HL-60/S4 treated with phorbol 12-myristate 13-acetate at 8.2 ng/mL for 4 days and 3 days (cell line): Measurements from ENCODE around the gene HCST.

Experiments used
- in situ Hi-C: fragments of 300-500 bp; cut with MboI; formaldehyde crosslinking; loops from 2 replicates; pipeline ENCODE4 v1.15.0; 2022; ENCODE audit warnings: low sequenced_read_pairs

HCST gene

GRCh38 chr19:35935911-35936737 is 33.8 kb downstream of the HCST start, which contains the start of gene LRFN3:
TSS of gene LRFN3 (plus strand) at chr19:35936374. CDS start at chr19:35939426, 3,052 bp downstream.
- in situ Hi-C loops, result loop anchor here (10.0 kb wide), 1 partner anchor 61 kb away; no protein-coding TSS in a partner anchor

DNA sequence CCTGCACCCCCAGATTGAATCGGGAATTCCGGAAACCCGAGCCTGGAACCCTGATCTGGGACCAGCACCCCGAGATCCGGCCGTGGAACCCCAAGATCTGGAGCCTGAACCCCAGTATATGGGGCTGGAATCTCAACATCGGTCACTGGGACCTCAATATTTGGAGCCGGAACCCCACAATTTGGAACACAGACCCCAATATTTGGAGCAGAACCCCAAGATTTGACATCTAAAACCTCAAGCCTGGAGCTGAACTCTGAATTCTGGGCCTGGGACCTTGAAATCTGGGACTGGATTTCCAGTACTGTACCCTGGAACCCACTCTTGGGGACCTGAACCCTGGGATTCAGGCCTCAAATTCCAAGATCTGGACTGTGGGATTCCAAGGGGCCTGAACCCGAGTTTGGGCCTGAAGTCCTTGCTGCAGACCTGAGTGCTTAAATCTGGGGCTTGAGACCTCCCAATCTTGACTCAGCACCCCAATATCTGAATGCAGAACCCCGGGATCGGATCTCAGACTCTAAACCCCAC is 34.5 kb downstream of the HCST start:
- in situ Hi-C loops, result loop anchor here (10.0 kb wide), 1 partner anchor 62 kb away; no protein-coding TSS in a partner anchor

- in situ Hi-C loops, result loop anchor here (10.0 kb wide), 1 partner anchor 63 kb away; no protein-coding TSS in a partner anchor
Observed at GRCh38 chr19:35937345-35938281, 35.3 kb downstream of the HCST start.

DNA sequence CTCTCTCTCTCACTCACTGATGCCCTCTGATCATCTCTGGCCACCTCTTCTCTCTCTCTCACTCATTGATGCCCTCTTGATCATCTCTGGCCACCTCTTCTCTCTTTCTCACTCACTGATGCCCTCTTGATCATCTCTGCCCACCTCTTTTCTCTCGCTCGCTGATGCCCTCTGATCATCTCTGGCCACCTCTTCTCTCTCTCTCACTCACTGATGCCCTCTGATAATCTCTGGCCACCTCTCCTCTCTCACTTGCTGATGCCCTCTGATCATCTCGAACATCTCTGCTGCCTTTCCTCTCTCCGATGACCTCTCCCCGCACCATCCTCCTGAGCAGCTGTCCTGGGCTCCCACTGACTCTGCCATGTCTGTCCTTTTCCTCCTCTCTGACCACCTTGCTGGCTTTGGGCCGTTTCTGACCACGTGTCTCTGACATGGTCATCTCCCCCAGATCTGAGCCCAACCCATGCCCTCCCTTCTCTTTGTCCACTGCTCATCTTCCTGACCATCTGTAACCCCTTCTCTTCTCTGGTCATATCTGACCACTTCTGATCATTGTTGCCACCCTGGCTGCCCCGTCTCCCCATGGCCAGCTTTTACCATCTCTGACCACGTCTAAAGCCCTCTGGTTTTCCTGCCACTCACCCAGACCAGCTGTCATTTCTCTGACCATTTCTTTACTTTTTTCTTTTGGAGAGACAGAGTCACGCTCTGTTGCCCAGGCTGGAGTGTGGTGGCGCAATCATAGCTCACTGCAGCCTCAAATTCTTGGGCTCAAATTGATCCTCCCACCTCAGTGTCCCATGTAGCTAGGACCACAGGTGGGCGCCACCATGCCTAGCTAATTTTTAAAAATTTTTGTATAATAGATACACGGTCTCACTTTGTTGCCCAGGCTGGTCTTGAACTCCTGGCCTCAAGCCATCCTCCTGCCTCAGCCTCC is 36.2 kb downstream of the HCST start:
- in situ Hi-C loops, result loop anchor here (10.0 kb wide), 1 partner anchor 64 kb away; no protein-coding TSS in a partner anchor

DNA sequence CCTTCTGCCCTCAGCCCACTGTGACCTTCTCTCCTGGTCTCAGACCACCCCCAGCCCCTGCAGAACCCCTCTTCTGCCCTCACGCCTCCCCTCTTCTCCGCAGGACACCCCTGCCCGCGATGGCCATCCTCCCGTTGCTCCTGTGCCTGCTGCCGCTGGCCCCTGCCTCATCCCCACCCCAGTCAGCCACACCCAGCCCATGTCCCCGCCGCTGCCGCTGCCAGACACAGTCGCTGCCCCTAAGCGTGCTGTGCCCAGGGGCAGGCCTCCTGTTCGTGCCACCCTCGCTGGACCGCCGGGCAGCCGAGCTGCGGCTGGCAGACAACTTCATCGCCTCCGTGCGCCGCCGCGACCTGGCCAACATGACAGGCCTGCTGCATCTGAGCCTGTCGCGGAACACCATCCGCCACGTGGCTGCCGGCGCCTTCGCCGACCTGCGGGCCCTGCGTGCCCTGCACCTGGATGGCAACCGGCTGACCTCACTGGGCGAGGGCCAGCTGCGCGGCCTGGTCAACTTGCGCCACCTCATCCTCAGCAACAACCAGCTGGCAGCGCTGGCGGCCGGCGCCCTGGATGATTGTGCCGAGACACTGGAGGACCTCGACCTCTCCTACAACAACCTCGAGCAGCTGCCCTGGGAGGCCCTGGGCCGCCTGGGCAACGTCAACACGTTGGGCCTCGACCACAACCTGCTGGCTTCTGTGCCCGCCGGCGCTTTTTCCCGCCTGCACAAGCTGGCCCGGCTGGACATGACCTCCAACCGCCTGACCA is 37.2 kb downstream of the HCST start:
- in situ Hi-C loops, result loop anchor here (10.0 kb wide), 1 partner anchor 65 kb away; no protein-coding TSS in a partner anchor

DNA sequence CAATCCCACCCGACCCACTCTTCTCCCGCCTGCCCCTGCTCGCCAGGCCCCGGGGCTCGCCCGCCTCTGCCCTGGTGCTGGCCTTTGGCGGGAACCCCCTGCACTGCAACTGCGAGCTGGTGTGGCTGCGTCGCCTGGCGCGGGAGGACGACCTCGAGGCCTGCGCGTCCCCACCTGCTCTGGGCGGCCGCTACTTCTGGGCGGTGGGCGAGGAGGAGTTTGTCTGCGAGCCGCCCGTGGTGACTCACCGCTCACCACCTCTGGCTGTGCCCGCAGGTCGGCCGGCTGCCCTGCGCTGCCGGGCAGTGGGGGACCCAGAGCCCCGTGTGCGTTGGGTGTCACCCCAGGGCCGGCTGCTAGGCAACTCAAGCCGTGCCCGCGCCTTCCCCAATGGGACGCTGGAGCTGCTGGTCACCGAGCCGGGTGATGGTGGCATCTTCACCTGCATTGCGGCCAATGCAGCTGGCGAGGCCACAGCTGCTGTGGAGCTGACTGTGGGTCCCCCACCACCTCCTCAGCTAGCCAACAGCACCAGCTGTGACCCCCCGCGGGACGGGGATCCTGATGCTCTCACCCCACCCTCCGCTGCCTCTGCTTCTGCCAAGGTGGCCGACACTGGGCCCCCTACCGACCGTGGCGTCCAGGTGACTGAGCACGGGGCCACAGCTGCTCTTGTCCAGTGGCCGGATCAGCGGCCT is 37.9 kb downstream of the HCST start:
- in situ Hi-C loops, result no loop called here

GRCh38 chr19:35940839-35941238 is 38.5 kb downstream of the HCST start:
- in situ Hi-C loops, result no loop called here

- in situ Hi-C loops, result no loop called here
Observed at GRCh38 chr19:35942235-35942634, 39.9 kb downstream of the HCST start.

DNA sequence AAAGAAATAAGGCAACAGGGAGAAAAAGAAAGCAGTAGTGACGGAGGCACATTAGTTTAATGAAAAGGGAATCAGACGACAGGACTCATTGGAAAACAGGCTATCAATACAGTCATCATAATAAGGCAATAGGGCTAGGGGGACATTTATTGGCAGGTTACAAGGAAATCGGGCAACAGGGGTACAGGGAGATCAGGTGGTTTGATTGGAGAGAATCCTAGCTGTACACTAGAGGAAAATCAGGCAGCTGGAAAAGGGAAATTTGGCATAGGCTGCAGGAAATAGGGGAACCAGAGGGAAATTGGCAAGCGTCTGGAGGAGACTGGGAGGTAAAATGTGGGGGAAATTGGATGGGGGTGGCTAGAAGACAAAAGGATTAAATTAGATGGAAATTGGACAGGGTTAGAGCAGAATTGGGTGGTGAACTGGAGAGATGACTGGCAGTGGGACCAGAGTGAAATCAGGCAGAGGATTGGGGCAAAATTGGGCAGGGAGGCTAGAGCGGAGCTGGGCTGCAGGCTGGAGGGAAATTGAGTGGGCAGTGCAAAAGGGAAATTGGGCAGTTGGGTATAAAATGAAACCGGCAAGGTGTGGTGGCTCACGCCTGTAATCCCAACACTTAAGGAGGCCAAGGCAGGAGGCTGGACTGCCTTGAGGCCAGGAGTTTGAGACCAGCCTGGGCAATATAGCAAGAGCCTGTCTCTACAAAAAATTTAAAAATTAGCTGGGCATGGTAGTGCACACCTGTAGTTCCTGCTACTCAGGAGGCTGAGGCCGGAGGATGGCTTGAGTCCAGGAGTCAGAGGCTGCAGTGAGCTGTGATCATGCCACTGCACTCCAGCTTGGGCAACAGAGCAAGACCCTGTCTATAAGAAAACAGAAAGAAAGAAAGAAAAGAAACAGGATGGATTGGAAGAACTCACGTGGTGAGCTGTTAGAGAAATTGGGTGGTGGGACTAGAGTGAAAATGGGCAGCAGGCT is 41.3 kb downstream of the HCST start:
- in situ Hi-C loops, result no loop called here

DNA sequence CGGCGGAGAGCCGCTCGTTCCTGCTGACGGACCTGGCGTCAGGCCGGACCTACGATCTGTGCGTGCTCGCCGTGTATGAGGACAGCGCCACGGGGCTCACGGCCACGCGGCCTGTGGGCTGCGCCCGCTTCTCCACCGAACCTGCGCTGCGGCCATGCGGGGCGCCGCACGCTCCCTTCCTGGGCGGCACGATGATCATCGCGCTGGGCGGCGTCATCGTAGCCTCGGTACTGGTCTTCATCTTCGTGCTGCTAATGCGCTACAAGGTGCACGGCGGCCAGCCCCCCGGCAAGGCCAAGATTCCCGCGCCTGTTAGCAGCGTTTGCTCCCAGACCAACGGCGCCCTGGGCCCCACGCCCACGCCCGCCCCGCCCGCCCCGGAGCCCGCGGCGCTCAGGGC is 42.2 kb downstream of the HCST start:
- in situ Hi-C loops, result no loop called here

DNA sequence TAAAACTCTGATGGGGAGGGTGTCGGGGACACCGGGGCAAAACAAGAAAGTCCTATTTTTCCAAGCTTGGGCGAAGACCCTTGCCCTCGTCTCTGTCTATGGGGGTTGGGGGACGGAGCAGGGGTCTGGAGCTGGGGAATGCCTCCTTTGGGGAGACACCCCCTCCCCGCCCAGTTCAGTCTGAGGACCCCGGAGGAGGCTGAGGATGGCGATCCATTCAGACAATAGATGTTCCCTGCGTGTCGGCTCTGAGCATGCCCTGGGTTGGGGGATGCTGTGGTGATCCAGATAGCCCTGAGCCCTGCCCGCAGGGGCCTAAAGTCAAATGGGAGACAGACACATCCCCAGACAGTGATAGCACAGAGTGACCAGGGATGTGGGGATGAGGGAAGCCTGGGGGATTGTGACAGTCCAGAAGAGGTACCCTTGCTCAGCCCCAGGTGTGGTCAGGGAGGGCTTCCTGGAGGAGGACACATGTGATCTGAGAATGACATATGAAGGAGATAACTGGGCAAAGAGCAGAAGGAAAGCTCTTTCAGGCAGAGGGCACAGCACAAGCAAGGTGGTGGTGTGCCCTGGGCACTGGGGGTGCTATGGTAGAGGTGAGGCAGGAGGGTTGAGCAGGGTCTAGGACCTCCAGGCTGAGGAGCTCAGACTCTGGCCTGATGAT is 42.9 kb downstream of the HCST start:
- in situ Hi-C loops, result no loop called here

DNA sequence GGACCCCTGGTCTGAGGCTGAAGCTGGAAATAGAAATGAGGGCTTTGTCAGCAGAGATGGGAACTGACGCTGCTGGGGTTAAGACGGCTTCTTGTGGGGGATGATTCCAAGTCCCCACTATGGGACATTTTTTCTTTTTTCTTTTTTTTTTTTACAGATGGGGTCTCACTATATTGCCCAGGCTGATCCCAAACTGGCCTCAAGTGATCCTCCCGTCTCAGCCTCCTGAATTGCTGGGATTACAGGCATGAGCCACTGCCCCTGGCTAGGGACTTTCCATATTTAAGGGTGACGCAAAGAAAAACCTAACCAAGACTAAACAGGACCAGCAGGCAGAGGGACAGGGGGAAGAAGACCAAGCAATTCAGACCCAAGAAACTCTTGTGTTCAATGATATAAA is 43.9 kb downstream of the HCST start:
- in situ Hi-C loops, result no loop called here

DNA sequence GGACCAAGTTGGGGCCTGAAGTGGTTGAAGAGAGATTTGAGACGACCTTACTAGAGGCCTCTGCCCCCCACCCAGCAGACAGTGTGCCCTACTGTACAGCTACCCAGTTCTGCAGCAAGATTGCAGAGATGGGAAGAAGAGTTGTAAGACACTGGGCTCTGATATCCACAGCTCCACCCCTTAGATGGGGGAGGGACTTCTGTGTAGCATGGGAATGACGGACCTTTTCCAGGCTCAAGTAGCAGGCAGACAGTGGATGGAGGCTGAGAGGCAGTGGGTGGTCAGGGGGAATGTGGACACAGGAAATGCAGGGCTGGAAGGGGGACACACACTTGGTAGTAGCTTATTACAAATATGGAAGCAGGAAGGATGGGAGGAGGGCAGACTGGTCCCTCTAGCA is 46.8 kb downstream of the HCST start:
- in situ Hi-C loops, result no loop called here
